SK-N-MC (cell line): ENCODE measurements around the gene MCM7.
A peak's percentile ranks its signal among the peaks of the same experiment; 100 is the strongest.

ENCODE experiments used
- DNase-seq: peaks from one replicate; pipeline ENCODE4 v3.0.0-alpha.2; 2011; ENCODE audit warnings: low read depth, low spot score
- H3K27ac ChIP-seq: fragments of 200-600 bp; sonication (generic); 2 replicates; pipeline ENCODE4 v1.5.1; 2016; ENCODE audit warnings: mixed run types
- H3K36me3 ChIP-seq: fragments of 200-600 bp; sonication (generic); 2 replicates; pipeline ENCODE4 v1.6.1; 2017; ENCODE audit warnings: antibody characterized with exemption, low read length, mixed read lengths; ENCODE audit not compliant: insufficient read depth
- H3K4me3 ChIP-seq: fragments of 200-600 bp; sonication (generic); 2 replicates; pipeline ENCODE4 v1.5.1; 2016
- H3K9ac ChIP-seq: fragments of 200-600 bp; sonication (generic); 2 replicates; pipeline ENCODE4 v1.8.0; 2017; ENCODE audit warnings: mixed run types, mixed read lengths; ENCODE audit not compliant: insufficient read length
- H3K9me3 ChIP-seq: fragments of 200-600 bp; sonication (generic); 2 replicates; pipeline ENCODE4 v1.6.1; 2017; ENCODE audit warnings: low read depth, mild to moderate bottlenecking, antibody characterized with exemption, low read length, moderate library complexity, mixed read lengths
- EZH2 ChIP-seq: fragments of 200-600 bp; sonication (generic); IDR thresholded peaks from one replicate; pipeline ENCODE4 v1.6.1; 2017; ENCODE audit warnings: antibody characterized with exemption
- FOXP2 ChIP-seq: optimal IDR thresholded peaks from 2 replicates; pipeline ENCODE3; 2011; ENCODE audit warnings: mild to moderate bottlenecking, moderate library complexity; ENCODE audit not compliant: insufficient read depth; ENCODE audit errors: extremely low read length, control extremely low read depth
- POLR2AphosphoS5 ChIP-seq: IDR thresholded peaks from 2 replicates; pipeline ENCODE4 v1.6.1; 2012; ENCODE audit warnings: mild to moderate bottlenecking, low read depth, low read length, borderline replicate concordance

MCM7 gene

GRCh38 chr7:100059251-100059739 lies 41.9 kb downstream of the MCM7 start:
- TF ChIP-seq EZH2 (no peak), FOXP2 (no peak), POLR2AphosphoS5 (no peak)
- peaks cover 53% of the 10 kb centered on the region for H3K36me3 ChIP-seq
- H3K9me3 ChIP-seq = no peaks in the 10 kb centered on the region
- H3K27ac ChIP-seq = no peak overlapping the region
- no peak overlapping the region for H3K4me3 ChIP-seq
- H3K9ac ChIP-seq = no peak overlapping the region
- no peak for DNase-seq

DNA sequence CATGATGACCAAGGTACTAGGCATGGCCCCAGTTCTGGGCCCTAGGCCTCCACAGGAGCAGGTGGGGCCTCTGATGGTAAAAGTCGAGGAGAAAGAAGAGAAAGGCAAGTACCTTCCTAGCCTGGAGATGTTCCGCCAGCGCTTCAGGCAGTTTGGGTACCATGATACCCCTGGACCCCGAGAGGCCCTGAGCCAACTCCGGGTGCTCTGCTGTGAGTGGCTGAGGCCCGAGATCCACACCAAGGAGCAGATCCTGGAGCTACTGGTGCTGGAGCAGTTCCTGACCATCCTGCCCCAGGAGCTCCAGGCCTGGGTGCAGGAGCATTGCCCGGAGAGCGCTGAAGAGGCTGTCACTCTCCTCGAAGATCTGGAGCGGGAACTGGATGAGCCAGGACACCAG lies 44.2 kb downstream of the MCM7 start:
- Histone ChIP-seq H3K9me3 (no peaks in the 10 kb centered on the region), H3K9ac (no peak overlapping the region), H3K27ac (no peak overlapping the region), H3K36me3 (peaks cover 41% of the 10 kb centered on the region), H3K4me3 (no peak overlapping the region)
- no peak for TF ChIP-seq EZH2
- DNase-seq = no peak

- H3K4me3 ChIP-seq = no peak overlapping the region
- no peak overlapping the region for H3K9ac ChIP-seq
- H3K27ac ChIP-seq = no peak overlapping the region
- TF ChIP-seq FOXP2 (no peak), EZH2 (no peak), POLR2AphosphoS5 (no peak)
- DNase-seq = no peak
- H3K9me3 ChIP-seq = no peaks in the 10 kb centered on the region
- peaks cover 17% of the 10 kb centered on the region for H3K36me3 ChIP-seq
Observed at GRCh38 chr7:100053215-100053614, 48.0 kb downstream of the MCM7 start.

- no peak for TF ChIP-seq EZH2
- TF ChIP-seq POLR2AphosphoS5 = no peak
- H3K36me3 ChIP-seq = peaks cover under 1% of the 10 kb centered on the region
- no peaks in the 10 kb centered on the region for H3K9me3 ChIP-seq
- no peak overlapping the region for H3K27ac ChIP-seq
- DNase-seq = no peak
- H3K9ac ChIP-seq = no peak overlapping the region
- H3K4me3 ChIP-seq = no peak overlapping the region
Observed at GRCh38 chr7:100051611-100052010, 49.6 kb downstream of the MCM7 start.

GRCh38 chr7:100049441-100050291 lies 51.5 kb downstream of the MCM7 start, which contains the start of gene ZSCAN21:
ZSCAN21 (plus strand) TSS chr7:100049774; CDS start chr7:100057007, 7,233 bp downstream.
- Histone ChIP-seq H3K27ac (peak within 1 kb of the TSS; percentile 63), H3K9ac (peak within 1 kb of the TSS; percentile 92), H3K4me3 (peak within 1 kb of the TSS; percentile 94), H3K9me3 (no peaks in the 10 kb centered on the region), H3K36me3 (no peaks in the 10 kb centered on the region)
- TF ChIP-seq FOXP2 = no peak
- no peak for TF ChIP-seq EZH2
- peak; percentile 96 for TF ChIP-seq POLR2AphosphoS5
- no peak for DNase-seq

DNA sequence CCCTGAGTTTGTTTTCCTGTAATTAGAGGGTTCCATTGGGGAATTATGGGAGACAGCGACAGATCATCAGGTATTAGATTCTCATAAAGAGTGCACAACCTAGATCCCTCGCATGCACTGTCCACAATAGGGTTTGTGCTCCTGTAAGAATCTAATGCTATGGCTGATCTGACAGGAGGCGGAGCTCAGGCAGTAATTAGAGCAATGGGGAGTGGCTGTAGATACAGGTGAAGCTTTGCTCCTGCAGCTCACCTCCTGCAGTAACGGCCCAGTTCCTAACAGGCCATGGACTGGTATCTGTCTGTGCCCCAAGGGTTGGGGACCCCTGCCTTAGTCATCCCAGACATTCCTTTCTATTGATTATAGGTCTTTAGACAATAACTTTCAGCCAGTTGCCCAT lies 52.5 kb downstream of the MCM7 start:
- H3K36me3 ChIP-seq = no peaks in the 10 kb centered on the region
- H3K9ac ChIP-seq = no peak overlapping the region
- TF ChIP-seq POLR2AphosphoS5 (no peak), FOXP2 (no peak), EZH2 (no peak)
- DNase-seq = no peak
- H3K27ac ChIP-seq = no peak overlapping the region
- H3K9me3 ChIP-seq = no peaks in the 10 kb centered on the region
- H3K4me3 ChIP-seq = no peak overlapping the region

- no peaks in the 10 kb centered on the region for H3K36me3 ChIP-seq
- no peak overlapping the region for H3K4me3 ChIP-seq
- H3K9ac ChIP-seq = no peak overlapping the region
- DNase-seq = no peak
- no peaks in the 10 kb centered on the region for H3K9me3 ChIP-seq
- no peak overlapping the region for H3K27ac ChIP-seq
- TF ChIP-seq FOXP2 (no peak), POLR2AphosphoS5 (no peak), EZH2 (no peak)
Observed at GRCh38 chr7:100044718-100045117, 56.5 kb downstream of the MCM7 start.
